ENCODE data around the gene SYCP2L.

DNA sequence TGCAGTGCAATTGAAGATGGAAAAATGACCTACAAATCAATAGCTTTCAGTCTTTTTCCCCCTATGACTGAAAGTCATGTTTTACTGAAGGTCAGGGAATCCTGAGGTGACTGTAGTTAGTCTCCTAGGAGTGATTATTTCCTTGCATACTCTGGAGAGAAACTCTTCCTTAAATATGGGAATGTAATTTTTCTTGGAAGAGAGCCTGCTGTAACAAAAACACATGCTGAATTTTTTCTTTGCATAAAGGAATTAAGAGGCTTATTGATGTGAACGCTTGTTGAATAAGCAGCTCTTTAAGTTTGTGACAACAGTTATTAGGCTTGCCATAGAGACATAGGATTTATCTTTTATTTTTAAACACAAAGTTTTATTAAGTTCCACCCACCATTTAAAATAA lies 92.8 kb downstream of the SYCP2L start:
- TF ChIP-seq, protein P1, sequence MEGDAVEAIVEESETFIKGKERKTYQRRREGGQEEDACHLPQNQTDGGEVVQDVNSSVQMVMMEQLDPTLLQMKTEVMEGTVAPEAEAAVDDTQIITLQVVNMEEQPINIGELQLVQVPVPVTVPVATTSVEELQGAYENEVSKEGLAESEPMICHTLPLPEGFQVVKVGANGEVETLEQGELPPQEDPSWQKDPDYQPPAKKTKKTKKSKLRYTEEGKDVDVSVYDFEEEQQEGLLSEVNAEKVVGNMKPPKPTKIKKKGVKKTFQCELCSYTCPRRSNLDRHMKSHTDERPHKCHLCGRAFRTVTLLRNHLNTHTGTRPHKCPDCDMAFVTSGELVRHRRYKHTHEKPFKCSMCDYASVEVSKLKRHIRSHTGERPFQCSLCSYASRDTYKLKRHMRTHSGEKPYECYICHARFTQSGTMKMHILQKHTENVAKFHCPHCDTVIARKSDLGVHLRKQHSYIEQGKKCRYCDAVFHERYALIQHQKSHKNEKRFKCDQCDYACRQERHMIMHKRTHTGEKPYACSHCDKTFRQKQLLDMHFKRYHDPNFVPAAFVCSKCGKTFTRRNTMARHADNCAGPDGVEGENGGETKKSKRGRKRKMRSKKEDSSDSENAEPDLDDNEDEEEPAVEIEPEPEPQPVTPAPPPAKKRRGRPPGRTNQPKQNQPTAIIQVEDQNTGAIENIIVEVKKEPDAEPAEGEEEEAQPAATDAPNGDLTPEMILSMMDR (IDR thresholded peaks at IDR 0.05), result no peak
- TF ChIP-seq POLR2A (IDR thresholded peaks at IDR 0.05), result no peak

All from testis (tissue), 2 donors.